ENCODE measurements around the gene EEF1AKMT2.

GRCh38 chr10:124748953-124749645 lies 42.6 kb downstream of the EEF1AKMT2 start:
- TF ChIP-seq EZH2 (IDR thresholded peaks at IDR 0.05; ENCODE audit: low read length, missing control alignments) (no peak), CTCF (conservative IDR thresholded peaks at IDR 0.05 in 1 of 2, IDR thresholded peaks at IDR 0.05 in 1 of 2; ENCODE audit: low read depth in 1 of 2, low read length in 2 of 2) (no peak)

All from fibroblast of lung (primary cell).